ENCODE measurements around the gene GRIK2.

The GRIK2 gene

GRCh38 chr6:101816716-101817115 is 423.2 kb downstream of the GRIK2 start:
- DNase-seq, result no peak

GRCh38 chr6:101818051-101818450 is 424.5 kb downstream of the GRIK2 start:
- DNase-seq, result no peak

- no peak for DNase-seq
These were observed 431.2 kb downstream of the GRIK2 start for GRCh38 chr6:101824551-101825345.

- no peak for DNase-seq
These were observed 432.8 kb downstream of the GRIK2 start for GRCh38 chr6:101826269-101826668.

- no peak for DNase-seq
These were observed 433.2 kb downstream of the GRIK2 start for GRCh38 chr6:101826678-101827077.

- DNase-seq, result no peak
These were observed 437.1 kb downstream of the GRIK2 start for GRCh38 chr6:101830501-101831031.

GRCh38 chr6:101832371-101832770 is 438.9 kb downstream of the GRIK2 start:
- no peak for DNase-seq

- no peak for DNase-seq
These were observed 446.6 kb downstream of the GRIK2 start for GRCh38 chr6:101840100-101840499.

- no peak for DNase-seq
These were observed 451.7 kb downstream of the GRIK2 start for GRCh38 chr6:101845172-101845571.

GRCh38 chr6:101845621-101846020 is 452.1 kb downstream of the GRIK2 start:
- DNase-seq, result no peak

GRCh38 chr6:101847690-101848089 is 454.2 kb downstream of the GRIK2 start:
- DNase-seq, result no peak

GRCh38 chr6:101851911-101852310 is 458.4 kb downstream of the GRIK2 start:
- no peak for DNase-seq

GRCh38 chr6:101853231-101854085 is 459.9 kb downstream of the GRIK2 start:
- DNase-seq, result no peak

- no peak for DNase-seq
These were observed 482.9 kb downstream of the GRIK2 start for GRCh38 chr6:101876431-101876830.

- DNase-seq, result no peak
These were observed 485.2 kb downstream of the GRIK2 start for GRCh38 chr6:101878554-101879276.

- no peak for DNase-seq
These were observed 486.3 kb downstream of the GRIK2 start for GRCh38 chr6:101879782-101880181.

GRCh38 chr6:101883505-101883904 is 490.0 kb downstream of the GRIK2 start:
- no peak for DNase-seq

GRCh38 chr6:101887532-101887931 is 494.0 kb downstream of the GRIK2 start:
- DNase-seq, result no peak

GRCh38 chr6:101907356-101908217 is 514.1 kb downstream of the GRIK2 start:
- no peak for DNase-seq

- no peak for DNase-seq
These were observed 515.9 kb downstream of the GRIK2 start for GRCh38 chr6:101909366-101909765.

GRCh38 chr6:101912311-101912710 is 518.8 kb downstream of the GRIK2 start:
- no peak for DNase-seq

GRCh38 chr6:101918471-101918870 is 525.0 kb downstream of the GRIK2 start:
- DNase-seq, result no peak
